ENCODE results near the gene VAC14. TPM values are rescaled to one million over a fixed set of nuclear protein-coding genes. Genes with fewer than 3 reads are reported as not detected.

The VAC14 gene
- total RNA-seq, 1 donor from 2014 or later, result 38.4 TPM

DNA sequence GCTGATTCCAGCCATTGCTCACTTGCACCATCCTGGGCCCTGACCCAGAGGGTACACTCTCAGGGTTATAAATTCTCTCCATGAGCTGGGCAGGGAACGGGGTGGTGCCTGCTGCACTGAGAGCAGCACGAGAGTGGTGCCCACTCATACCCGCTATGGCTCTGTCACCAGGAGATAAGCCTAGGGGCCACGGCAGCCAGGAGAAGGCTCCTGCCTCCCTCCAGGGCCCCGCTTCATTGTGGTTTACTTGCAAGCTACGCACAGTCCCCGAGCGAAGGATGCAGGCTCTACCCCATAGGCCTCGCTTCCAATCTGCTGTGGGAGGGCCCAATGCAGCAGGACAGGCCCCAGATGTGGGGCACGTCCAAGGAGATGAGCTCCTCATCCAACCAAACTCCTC lies 48.5 kb downstream of the VAC14 start:
- H3K4me1 Mint-ChIP-seq (ENCODE audit: low read depth), result peaks cover 7% of the 10 kb centered on the region
- no peaks in the 10 kb centered on the region for H3K27me3 Mint-ChIP-seq
- TF ChIP-seq CTCF (IDR thresholded peaks at IDR 0.05; ENCODE audit: unreplicated experiment), result no peak
- H3K9me3 Mint-ChIP-seq (ENCODE audit: low read depth), result no peaks in the 10 kb centered on the region
- peak overlapping the region; percentile 88 for H3K27ac Mint-ChIP-seq
- H3K4me3 Mint-ChIP-seq (ENCODE audit: low read depth), result no peak overlapping the region
- DNase-seq (ENCODE audit: low spot score, unreplicated experiment), result no peak
- H3K36me3 Mint-ChIP-seq (ENCODE audit: insufficient read depth), result peaks cover 4% of the 10 kb centered on the region

DNA sequence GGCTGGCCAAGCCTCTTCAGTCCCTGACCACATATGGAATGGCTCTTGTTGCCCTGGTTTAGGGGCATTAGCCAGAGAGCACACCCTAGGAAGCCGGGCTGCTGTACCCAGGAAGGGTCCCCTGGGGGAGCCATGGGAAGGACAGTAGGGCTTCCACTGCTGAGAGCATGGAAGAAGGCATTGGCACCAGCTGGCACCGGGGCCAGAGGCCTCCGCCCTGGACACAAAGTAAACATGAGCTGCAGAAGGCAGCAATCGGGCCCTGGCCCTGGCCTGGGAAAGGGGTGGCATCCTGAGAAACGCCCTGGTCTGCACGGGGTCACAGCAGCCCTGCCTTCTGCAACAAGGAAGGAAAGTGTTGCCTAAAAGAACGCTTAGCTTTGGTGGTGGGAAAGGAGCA lies 49.4 kb downstream of the VAC14 start:
- H3K9me3 Mint-ChIP-seq (ENCODE audit: low read depth), result no peaks in the 10 kb centered on the region
- H3K36me3 Mint-ChIP-seq (ENCODE audit: insufficient read depth), result peaks cover 2% of the 10 kb centered on the region
- no peak for DNase-seq (ENCODE audit: low spot score, unreplicated experiment)
- no peaks in the 10 kb centered on the region for H3K27me3 Mint-ChIP-seq
- no peak overlapping the region for H3K27ac Mint-ChIP-seq
- H3K4me1 Mint-ChIP-seq (ENCODE audit: low read depth), result peaks cover 14% of the 10 kb centered on the region
- no peak overlapping the region for H3K4me3 Mint-ChIP-seq (ENCODE audit: low read depth)
- TF ChIP-seq CTCF (IDR thresholded peaks at IDR 0.05; ENCODE audit: unreplicated experiment), result no peak

- H3K36me3 Mint-ChIP-seq (ENCODE audit: insufficient read depth), result peaks cover 2% of the 10 kb centered on the region
Observed at GRCh38 chr16:70750893-70751467, 50.0 kb downstream of the VAC14 start.

GRCh38 chr16:70749681-70750601 lies 51.0 kb downstream of the VAC14 start:
- peaks cover 2% of the 10 kb centered on the region for H3K36me3 Mint-ChIP-seq (ENCODE audit: insufficient read depth)
- H3K4me1 Mint-ChIP-seq (ENCODE audit: low read depth), result peaks cover 25% of the 10 kb centered on the region
- H3K27ac Mint-ChIP-seq, result no peak overlapping the region
- no peak for DNase-seq (ENCODE audit: low spot score, unreplicated experiment)
- H3K4me3 Mint-ChIP-seq (ENCODE audit: low read depth), result no peak overlapping the region
- H3K27me3 Mint-ChIP-seq, result no peaks in the 10 kb centered on the region
- H3K9me3 Mint-ChIP-seq (ENCODE audit: low read depth), result no peaks in the 10 kb centered on the region
- no peak for TF ChIP-seq CTCF (IDR thresholded peaks at IDR 0.05; ENCODE audit: unreplicated experiment)

More at GRCh38 chr16:70750893-70751467, 50.0 kb downstream of the VAC14 start:
- H3K4me3 Mint-ChIP-seq (ENCODE audit: low read depth), result no peak overlapping the region
- H3K9me3 Mint-ChIP-seq (ENCODE audit: low read depth), result no peaks in the 10 kb centered on the region
- no peak for DNase-seq (ENCODE audit: low spot score, unreplicated experiment)
- H3K27ac Mint-ChIP-seq, result peak overlapping the region; percentile 76
- TF ChIP-seq CTCF (IDR thresholded peaks at IDR 0.05; ENCODE audit: unreplicated experiment), result no peak
- H3K4me1 Mint-ChIP-seq (ENCODE audit: low read depth), result peaks cover 20% of the 10 kb centered on the region
- H3K27me3 Mint-ChIP-seq, result no peaks in the 10 kb centered on the region

DNA sequence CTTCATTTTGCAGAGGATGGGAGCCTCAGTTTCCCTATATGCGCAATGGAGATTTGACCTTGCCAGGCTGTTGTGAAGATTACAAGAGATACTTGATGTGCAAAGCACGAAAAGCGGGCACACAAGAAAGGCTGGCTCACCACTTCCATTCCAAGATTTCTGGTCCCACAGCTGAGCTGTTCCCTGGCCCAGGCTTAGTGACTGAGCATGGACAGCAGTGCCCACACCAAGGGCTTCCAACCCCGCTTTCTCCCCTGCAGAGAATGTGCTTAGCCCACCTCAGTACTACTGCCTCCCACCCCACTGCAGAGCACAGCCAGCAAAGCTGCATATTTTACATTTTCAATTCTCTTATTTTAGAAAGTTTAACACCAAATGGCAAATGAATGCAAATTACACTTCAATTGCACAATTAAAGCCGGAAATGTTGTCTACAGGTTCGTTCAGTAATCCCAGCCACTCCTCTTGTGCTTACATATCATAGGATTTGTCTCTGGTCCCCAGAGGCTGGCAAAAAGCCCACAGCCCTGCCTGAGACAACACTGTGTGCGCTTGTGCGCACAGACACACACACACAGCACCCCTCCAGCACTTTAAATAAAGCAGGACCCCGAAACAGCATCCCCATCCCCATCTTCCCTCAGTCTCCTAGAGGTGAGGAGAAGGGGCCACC lies 51.8 kb downstream of the VAC14 start:
- H3K4me1 Mint-ChIP-seq (ENCODE audit: low read depth), result peaks cover 25% of the 10 kb centered on the region
- H3K4me3 Mint-ChIP-seq (ENCODE audit: low read depth), result no peak overlapping the region
- H3K36me3 Mint-ChIP-seq (ENCODE audit: insufficient read depth), result peaks cover 2% of the 10 kb centered on the region
- H3K27ac Mint-ChIP-seq, result no peak overlapping the region
- no peaks in the 10 kb centered on the region for H3K27me3 Mint-ChIP-seq
- DNase-seq (ENCODE audit: low spot score, unreplicated experiment), result no peak
- no peaks in the 10 kb centered on the region for H3K9me3 Mint-ChIP-seq (ENCODE audit: low read depth)
- TF ChIP-seq CTCF (IDR thresholded peaks at IDR 0.05; ENCODE audit: unreplicated experiment), result no peak
